ENCODE data around the gene GDPD2. TPM values are rescaled to one million over a fixed set of nuclear protein-coding genes. Genes with fewer than 3 reads are reported as not detected.
"Not testable (repeated sequence)": the region's sequence is repeated elsewhere in the genome, so short reads cannot be mapped to it uniquely, and the experiment has no call there.

Gene GDPD2
- 10 to 100 TPM; 12.8 to 32.9 (median 22.8) TPM for total RNA-seq

GRCh38 chrX:70422851-70423341, at the start of gene GDPD2:
GDPD2 (plus strand) TSS chrX:70423314; CDS start chrX:70424985, 1,671 bp downstream.
- no peak for DNase-seq (ENCODE audit: low spot score in 2 of 2)
- WGBS, 2 donors: 30 to 42% methylated on average over 7 to 11 of the region's 11 CpGs
- intact Hi-C loops (cut with DNase I; ENCODE audit: low total_unique reads): no loop called here
- no peak within 1 kb of the TSS for H3K4me3 ChIP-seq (ENCODE audit: low read depth, poor library complexity, severe bottlenecking)
- TF ChIP-seq CTCF (IDR thresholded peaks at IDR 0.05) (no peak), POLR2A (IDR thresholded peaks at IDR 0.05) (no peak)

GRCh38 chrX:70386235-70386634, 36.9 kb upstream of the GDPD2 start:
- H3K4me3 ChIP-seq (ENCODE audit: low read depth, poor library complexity, severe bottlenecking): no peak overlapping the region
- DNase-seq (ENCODE audit: low spot score in 2 of 2): no peak
- TF ChIP-seq POLR2A (IDR thresholded peaks at IDR 0.05) (no peak), CTCF (IDR thresholded peaks at IDR 0.05) (no peak)
- 50 to 65% methylated on average over 2 of the region's 2 CpGs for WGBS, 2 donors
- intact Hi-C loops (cut with DNase I; ENCODE audit: low total_unique reads): no loop called here

- DNase-seq (ENCODE audit: low spot score in 2 of 2): no peak
- TF ChIP-seq CTCF (IDR thresholded peaks at IDR 0.05) (no peak), POLR2A (IDR thresholded peaks at IDR 0.05) (no peak)
- WGBS, 2 donors: 58 to 86% methylated on average over 4 of the region's 4 CpGs
- no peak overlapping the region for H3K4me3 ChIP-seq (ENCODE audit: low read depth, poor library complexity, severe bottlenecking)
- intact Hi-C loops (cut with DNase I; ENCODE audit: low total_unique reads): no loop called here
Observed at GRCh38 chrX:70398899-70399298, 24.2 kb upstream of the GDPD2 start.

- intact Hi-C loops (cut with DNase I; ENCODE audit: low total_unique reads); H3K4me3 ChIP-seq (ENCODE audit: low read depth, poor library complexity, severe bottlenecking); DNase-seq (ENCODE audit: low spot score in 2 of 2): not testable (repeated sequence)
- 98 to 100% methylated on average over 1 to 2 of the region's 3 CpGs for WGBS, 2 donors
Observed at GRCh38 chrX:70400181-70400580, 22.9 kb upstream of the GDPD2 start.

GRCh38 chrX:70402721-70403120, 20.4 kb upstream of the GDPD2 start:
- WGBS, 2 donors: 60 to 63% methylated on average over 2 of the region's 2 CpGs
- intact Hi-C loops (cut with DNase I; ENCODE audit: low total_unique reads): no loop called here
- no peak for TF ChIP-seq CTCF (IDR thresholded peaks at IDR 0.05)
- no peak for TF ChIP-seq POLR2A (IDR thresholded peaks at IDR 0.05)
- no peak overlapping the region for H3K4me3 ChIP-seq (ENCODE audit: low read depth, poor library complexity, severe bottlenecking)
- DNase-seq (ENCODE audit: low spot score in 2 of 2): no peak

GRCh38 chrX:70405003-70405402, 18.1 kb upstream of the GDPD2 start:
- 57% methylated on average over 1 of the region's 1 CpG for WGBS, 2 donors
- H3K4me3 ChIP-seq (ENCODE audit: low read depth, poor library complexity, severe bottlenecking): no peak overlapping the region
- TF ChIP-seq POLR2A (IDR thresholded peaks at IDR 0.05) (no peak), CTCF (IDR thresholded peaks at IDR 0.05) (no peak)
- intact Hi-C loops (cut with DNase I; ENCODE audit: low total_unique reads): no loop called here
- DNase-seq (ENCODE audit: low spot score in 2 of 2): no peak

All from lower leg skin (tissue), 4 donors.